Measurements from ENCODE around the gene LTO1.

DNA sequence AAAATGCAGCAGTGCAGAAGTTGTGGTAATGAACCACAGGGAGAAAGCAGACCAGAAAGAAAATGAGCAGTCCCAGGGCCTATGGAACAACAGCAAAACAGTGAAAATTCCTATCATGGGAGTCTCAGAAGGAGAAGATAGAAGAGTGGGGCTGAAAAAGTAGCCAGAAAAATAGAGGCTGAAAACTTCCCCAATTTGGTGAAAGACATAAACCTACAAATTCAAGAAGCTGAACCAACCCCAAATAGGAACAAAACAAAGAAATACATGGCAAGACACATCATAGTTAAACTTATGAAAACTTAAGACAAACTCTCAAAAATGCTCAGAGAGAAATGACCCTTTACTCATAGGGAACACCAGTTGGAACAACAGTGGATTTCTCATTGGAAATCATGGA is 17.3 kb upstream of the LTO1 start:
- TF ChIP-seq ZNF737 (CRISPR knock-in tag; IDR thresholded peaks at IDR 0.05; ENCODE audit: borderline replicate concordance) = no peak
- TF ChIP-seq ETV6 (CRISPR knock-in tag; conservative IDR thresholded peaks at IDR 0.05) = no peak
- TF ChIP-seq, protein P1, sequence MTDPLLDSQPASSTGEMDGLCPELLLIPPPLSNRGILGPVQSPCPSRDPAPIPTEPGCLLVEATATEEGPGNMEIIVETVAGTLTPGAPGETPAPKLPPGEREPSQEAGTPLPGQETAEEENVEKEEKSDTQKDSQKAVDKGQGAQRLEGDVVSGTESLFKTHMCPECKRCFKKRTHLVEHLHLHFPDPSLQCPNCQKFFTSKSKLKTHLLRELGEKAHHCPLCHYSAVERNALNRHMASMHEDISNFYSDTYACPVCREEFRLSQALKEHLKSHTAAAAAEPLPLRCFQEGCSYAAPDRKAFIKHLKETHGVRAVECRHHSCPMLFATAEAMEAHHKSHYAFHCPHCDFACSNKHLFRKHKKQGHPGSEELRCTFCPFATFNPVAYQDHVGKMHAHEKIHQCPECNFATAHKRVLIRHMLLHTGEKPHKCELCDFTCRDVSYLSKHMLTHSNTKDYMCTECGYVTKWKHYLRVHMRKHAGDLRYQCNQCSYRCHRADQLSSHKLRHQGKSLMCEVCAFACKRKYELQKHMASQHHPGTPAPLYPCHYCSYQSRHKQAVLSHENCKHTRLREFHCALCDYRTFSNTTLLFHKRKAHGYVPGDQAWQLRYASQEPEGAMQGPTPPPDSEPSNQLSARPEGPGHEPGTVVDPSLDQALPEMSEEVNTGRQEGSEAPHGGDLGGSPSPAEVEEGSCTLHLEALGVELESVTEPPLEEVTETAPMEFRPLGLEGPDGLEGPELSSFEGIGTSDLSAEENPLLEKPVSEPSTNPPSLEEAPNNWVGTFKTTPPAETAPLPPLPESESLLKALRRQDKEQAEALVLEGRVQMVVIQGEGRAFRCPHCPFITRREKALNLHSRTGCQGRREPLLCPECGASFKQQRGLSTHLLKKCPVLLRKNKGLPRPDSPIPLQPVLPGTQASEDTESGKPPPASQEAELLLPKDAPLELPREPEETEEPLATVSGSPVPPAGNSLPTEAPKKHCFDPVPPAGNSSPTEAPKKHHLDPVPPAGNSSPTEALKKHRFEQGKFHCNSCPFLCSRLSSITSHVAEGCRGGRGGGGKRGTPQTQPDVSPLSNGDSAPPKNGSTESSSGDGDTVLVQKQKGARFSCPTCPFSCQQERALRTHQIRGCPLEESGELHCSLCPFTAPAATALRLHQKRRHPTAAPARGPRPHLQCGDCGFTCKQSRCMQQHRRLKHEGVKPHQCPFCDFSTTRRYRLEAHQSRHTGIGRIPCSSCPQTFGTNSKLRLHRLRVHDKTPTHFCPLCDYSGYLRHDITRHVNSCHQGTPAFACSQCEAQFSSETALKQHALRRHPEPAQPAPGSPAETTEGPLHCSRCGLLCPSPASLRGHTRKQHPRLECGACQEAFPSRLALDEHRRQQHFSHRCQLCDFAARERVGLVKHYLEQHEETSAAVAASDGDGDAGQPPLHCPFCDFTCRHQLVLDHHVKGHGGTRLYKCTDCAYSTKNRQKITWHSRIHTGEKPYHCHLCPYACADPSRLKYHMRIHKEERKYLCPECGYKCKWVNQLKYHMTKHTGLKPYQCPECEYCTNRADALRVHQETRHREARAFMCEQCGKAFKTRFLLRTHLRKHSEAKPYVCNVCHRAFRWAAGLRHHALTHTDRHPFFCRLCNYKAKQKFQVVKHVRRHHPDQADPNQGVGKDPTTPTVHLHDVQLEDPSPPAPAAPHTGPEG (CRISPR knock-in tag; IDR thresholded peaks at IDR 0.05) = no peak
- TF ChIP-seq, protein P2, sequence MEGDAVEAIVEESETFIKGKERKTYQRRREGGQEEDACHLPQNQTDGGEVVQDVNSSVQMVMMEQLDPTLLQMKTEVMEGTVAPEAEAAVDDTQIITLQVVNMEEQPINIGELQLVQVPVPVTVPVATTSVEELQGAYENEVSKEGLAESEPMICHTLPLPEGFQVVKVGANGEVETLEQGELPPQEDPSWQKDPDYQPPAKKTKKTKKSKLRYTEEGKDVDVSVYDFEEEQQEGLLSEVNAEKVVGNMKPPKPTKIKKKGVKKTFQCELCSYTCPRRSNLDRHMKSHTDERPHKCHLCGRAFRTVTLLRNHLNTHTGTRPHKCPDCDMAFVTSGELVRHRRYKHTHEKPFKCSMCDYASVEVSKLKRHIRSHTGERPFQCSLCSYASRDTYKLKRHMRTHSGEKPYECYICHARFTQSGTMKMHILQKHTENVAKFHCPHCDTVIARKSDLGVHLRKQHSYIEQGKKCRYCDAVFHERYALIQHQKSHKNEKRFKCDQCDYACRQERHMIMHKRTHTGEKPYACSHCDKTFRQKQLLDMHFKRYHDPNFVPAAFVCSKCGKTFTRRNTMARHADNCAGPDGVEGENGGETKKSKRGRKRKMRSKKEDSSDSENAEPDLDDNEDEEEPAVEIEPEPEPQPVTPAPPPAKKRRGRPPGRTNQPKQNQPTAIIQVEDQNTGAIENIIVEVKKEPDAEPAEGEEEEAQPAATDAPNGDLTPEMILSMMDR (CRISPR knock-in tag; IDR thresholded peaks at IDR 0.05) = no peak
- TF ChIP-seq, protein P3, sequence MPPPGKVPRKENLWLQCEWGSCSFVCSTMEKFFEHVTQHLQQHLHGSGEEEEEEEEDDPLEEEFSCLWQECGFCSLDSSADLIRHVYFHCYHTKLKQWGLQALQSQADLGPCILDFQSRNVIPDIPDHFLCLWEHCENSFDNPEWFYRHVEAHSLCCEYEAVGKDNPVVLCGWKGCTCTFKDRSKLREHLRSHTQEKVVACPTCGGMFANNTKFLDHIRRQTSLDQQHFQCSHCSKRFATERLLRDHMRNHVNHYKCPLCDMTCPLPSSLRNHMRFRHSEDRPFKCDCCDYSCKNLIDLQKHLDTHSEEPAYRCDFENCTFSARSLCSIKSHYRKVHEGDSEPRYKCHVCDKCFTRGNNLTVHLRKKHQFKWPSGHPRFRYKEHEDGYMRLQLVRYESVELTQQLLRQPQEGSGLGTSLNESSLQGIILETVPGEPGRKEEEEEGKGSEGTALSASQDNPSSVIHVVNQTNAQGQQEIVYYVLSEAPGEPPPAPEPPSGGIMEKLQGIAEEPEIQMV (CRISPR knock-in tag; IDR thresholded peaks at IDR 0.05; ENCODE audit: low read depth) = no peak
- TF ChIP-seq ZBTB7A (CRISPR knock-in tag; IDR thresholded peaks at IDR 0.05) = no peak
- TF ChIP-seq, protein P4, sequence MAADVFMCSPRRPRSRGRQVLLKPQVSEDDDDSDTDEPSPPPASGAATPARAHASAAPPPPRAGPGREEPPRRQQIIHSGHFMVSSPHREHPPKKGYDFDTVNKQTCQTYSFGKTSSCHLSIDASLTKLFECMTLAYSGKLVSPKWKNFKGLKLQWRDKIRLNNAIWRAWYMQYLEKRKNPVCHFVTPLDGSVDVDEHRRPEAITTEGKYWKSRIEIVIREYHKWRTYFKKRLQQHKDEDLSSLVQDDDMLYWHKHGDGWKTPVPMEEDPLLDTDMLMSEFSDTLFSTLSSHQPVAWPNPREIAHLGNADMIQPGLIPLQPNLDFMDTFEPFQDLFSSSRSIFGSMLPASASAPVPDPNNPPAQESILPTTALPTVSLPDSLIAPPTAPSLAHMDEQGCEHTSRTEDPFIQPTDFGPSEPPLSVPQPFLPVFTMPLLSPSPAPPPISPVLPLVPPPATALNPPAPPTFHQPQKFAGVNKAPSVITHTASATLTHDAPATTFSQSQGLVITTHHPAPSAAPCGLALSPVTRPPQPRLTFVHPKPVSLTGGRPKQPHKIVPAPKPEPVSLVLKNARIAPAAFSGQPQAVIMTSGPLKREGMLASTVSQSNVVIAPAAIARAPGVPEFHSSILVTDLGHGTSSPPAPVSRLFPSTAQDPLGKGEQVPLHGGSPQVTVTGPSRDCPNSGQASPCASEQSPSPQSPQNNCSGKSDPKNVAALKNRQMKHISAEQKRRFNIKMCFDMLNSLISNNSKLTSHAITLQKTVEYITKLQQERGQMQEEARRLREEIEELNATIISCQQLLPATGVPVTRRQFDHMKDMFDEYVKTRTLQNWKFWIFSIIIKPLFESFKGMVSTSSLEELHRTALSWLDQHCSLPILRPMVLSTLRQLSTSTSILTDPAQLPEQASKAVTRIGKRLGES (CRISPR knock-in tag; IDR thresholded peaks at IDR 0.05; ENCODE audit: borderline replicate concordance) = no peak
- no peak for TF ChIP-seq MAFK (conservative IDR thresholded peaks at IDR 0.05 in 1 of 2, IDR thresholded peaks at IDR 0.05 in 1 of 2; ENCODE audit: low read length in 2 of 2)
- no peak for TF ChIP-seq HIVEP1 (CRISPR knock-in tag; IDR thresholded peaks at IDR 0.05)

Data from HepG2 (cell line).